K562 (cell line): ENCODE results near the gene HS6ST1. TPM values are rescaled to one million over a fixed set of nuclear protein-coding genes. Genes with fewer than 3 reads are reported as not detected.

Experiments used
- ATAC-seq: fragments of 200-7000 bp; cut with Tn5 transposase; 3 replicates; pipeline ENCODE4 v1.9.1; 2020; ENCODE audit warnings: moderate library complexity
- BruUV-seq: library from RNA; stranded (reverse); fragments of 400-500 nt; replicated peaks from 2 replicates; lab custom pipeline; 2021; lab: Mats Ljungman, UMichigan
- CTCF ChIA-PET: fragments of 300-600 bp; formaldehyde crosslinking; extraction: SDS; loops from one replicate; lab custom pipeline; 2021; ENCODE audit warnings: low intra/inter-chr PET ratio; lab: Yijun Ruan, JAX
- POLR2A ChIA-PET: fragments of 300-600, 350-650 bp; sonication (Branson Sonifier 250); formaldehyde crosslinking; extraction: SDS; loops from one replicate; lab custom pipeline; 2021; ENCODE audit warnings: antibody characterized with exemption, inconsistent platforms; lab: Yijun Ruan, JAX
- DNase-seq, 4 experiments: peaks; one replicate each; pipeline versions ENCODE4 v3.0.0 to v3.0.0-alpha.2; 2011 to 2018; ENCODE audit warnings: low spot score in 3 of 4, mixed read lengths in 3 of 4; ENCODE audit errors: extremely low read depth in 1 of 4
- FAIRE-seq: peaks from 2 replicates; lab custom pipeline; 2011; peaks lifted over from hg19 to GRCh38; lab: Jason Lieb, UNC
- H2AFZ ChIP-seq: 2 replicates; pipeline ENCODE4 v1.6.0; 2011; ENCODE audit warnings: low read depth, low read length, control low read depth, inconsistent platforms
- H3K27ac ChIP-seq: fragments of 200-600 bp; 3 replicates; pipeline ENCODE4 v1.8.0; 2011; ENCODE audit warnings: low read depth, mild to moderate bottlenecking, control low read depth, inconsistent platforms, low read length, moderate library complexity, mixed read lengths; ENCODE audit errors: extremely low read depth
- H3K27me3 ChIP-seq, 2 experiments: fragments of 300-600 bp in 1 of 2; 2 replicates in 1 of 2; 3 replicates in 1 of 2; pipeline versions ENCODE4 v1.6.0 to v1.8.0; 2011; ENCODE audit warnings: inconsistent platforms in 2 of 2, low read length in 2 of 2, mild to moderate bottlenecking in 1 of 2, mixed read lengths in 1 of 2, moderate library complexity in 1 of 2; ENCODE audit not compliant: control insufficient read depth in 2 of 2, insufficient read depth in 2 of 2
- H3K36me3 ChIP-seq: fragments of 300-600 bp; 3 replicates; pipeline ENCODE4 v1.8.0; 2011; ENCODE audit warnings: mild to moderate bottlenecking, low read length, inconsistent platforms; ENCODE audit not compliant: control insufficient read depth, insufficient read depth
- H3K4me1 ChIP-seq, 2 experiments: fragments of 200-600 bp in 1 of 2; replicated peaks in 1 of 2; 2 replicates in 1 of 2; 3 replicates in 1 of 2; pipeline versions ENCODE4 v1.5.1 to v1.8.0; 2011; ENCODE audit warnings: inconsistent platforms in 2 of 2, low read length in 2 of 2, mild to moderate bottlenecking in 1 of 2, mixed read lengths in 1 of 2, moderate library complexity in 1 of 2; ENCODE audit not compliant: control insufficient read depth in 2 of 2, insufficient read depth in 2 of 2
- H3K4me2 ChIP-seq: 2 replicates; pipeline ENCODE4 v1.6.1; 2011; ENCODE audit warnings: low read length, control low read depth, inconsistent platforms, mixed read lengths; ENCODE audit not compliant: insufficient read depth
- H3K4me3 ChIP-seq: fragments of 200-600 bp; sonication (generic), shearing (Covaris generic); 2 replicates; pipeline ENCODE4 v1.5.1; 2016; ENCODE audit warnings: control low read depth, inconsistent platforms
- H3K79me2 ChIP-seq: fragments of 200-600 bp; 3 replicates; pipeline ENCODE4 v1.8.0; 2011; ENCODE audit warnings: low read length, inconsistent platforms; ENCODE audit not compliant: control insufficient read depth, insufficient read depth
- H3K9ac ChIP-seq, 2 experiments: 2 replicates each; pipeline versions ENCODE4 v1.6.0 to v1.6.1; 2011; ENCODE audit warnings: low read depth in 2 of 2, low read length in 2 of 2, control low read depth in 1 of 2, inconsistent platforms in 1 of 2, mild to moderate bottlenecking in 1 of 2, mixed read lengths in 1 of 2; ENCODE audit not compliant: insufficient read depth in 1 of 2
- H3K9me1 ChIP-seq: one replicate; pipeline ENCODE4 v1.6.0; 2011; ENCODE audit warnings: inconsistent platforms, mild to moderate bottlenecking, low read length, moderate library complexity; ENCODE audit not compliant: control insufficient read depth, insufficient read depth
- H3K9me3 ChIP-seq: replicated peaks from 2 replicates; pipeline ENCODE4 v1.5.1; 2011; ENCODE audit warnings: low read depth, low read length, inconsistent platforms; ENCODE audit not compliant: control insufficient read depth, insufficient read depth
- H4K20me1 ChIP-seq: replicated peaks from 2 replicates; pipeline ENCODE4 v1.6.1; 2011; ENCODE audit warnings: low read length, inconsistent platforms, mixed read lengths; ENCODE audit not compliant: control insufficient read depth, insufficient read depth
- MAFF ChIP-seq: IDR thresholded peaks from 2 replicates; pipeline ENCODE4 v1.6.1; 2012; ENCODE audit warnings: low read length, improper control_type of control experiment
- RFX5 ChIP-seq: IDR thresholded peaks from 2 replicates; pipeline ENCODE4 v1.6.1; 2011; ENCODE audit warnings: low read depth, mild to moderate bottlenecking, improper control_type of control experiment, low read length
- ZFPM2 ChIP-seq: fragments of 250-450 bp; sonication (Bioruptor Pico); IDR thresholded peaks from 2 replicates; pipeline ENCODE4 v1.5.1; 2022; ENCODE audit warnings: mild to moderate bottlenecking
- WGBS: fragments of 100-300 bp; shearing (Covaris generic); methylation state at CpG from one replicate; pipeline ENCODE4 v1.1.6; 2016; ENCODE audit warnings: low coverage, mixed read lengths; ENCODE audit not compliant: insufficient coverage; ENCODE audit errors: missing lambda C conversion rate; 5-methylcytosine and 5-hydroxymethylcytosine counted together
- in situ Hi-C: fragments of 300-500 bp; cut with MboI; formaldehyde crosslinking; loops from 4 replicates; pipeline ENCODE4 v1.15.0; 2018; ENCODE audit warnings: inconsistent platforms, mixed read lengths
- intact Hi-C: fragments of 100-400 bp; cut with micrococcal nuclease; formaldehyde crosslinking; loops from 2 replicates; pipeline ENCODE4 v1.14.2; 2022
- polyA plus RNA-seq, 8 experiments: library from polyadenylated mRNA; depleted of rRNA in 4 of 8; stranded (reverse) in 5 of 8; unstranded in 3 of 8; fragments of >200 nt; fragmentation: Nextera tagmentation in 2 of 8; fragmentation: Illumina TruSeq in 1 of 8; extraction: Ambion mirVana in 2 of 8; extraction: Trizol in 1 of 8; gene quantifications; 2 replicates each; pipeline versions ENCODE4 v1.2.1 to v1.2.3, GENCODE V29; 2011 to 2014; ENCODE audit warnings: inconsistent platforms in 1 of 8, missing spikeins in 1 of 8
- total RNA-seq, 7 experiments: library from RNA; depleted of rRNA in 6 of 7; stranded (reverse); fragments of >200 nt in 6 of 7; fragmentation: Illumina TruSeq in 2 of 7; extraction: Trizol in 2 of 7; gene quantifications; 2 replicates each; pipeline versions ENCODE4 v1.2.1 to v1.2.3, GENCODE V29; 2011 to 2021; ENCODE audit warnings: low replicate concordance in 1 of 7
- TF ChIP-seq, protein P1 (sequence below): fragments of 450-650 bp; IDR thresholded peaks from 2 replicates; pipeline ENCODE4 v1.6.1; 2016; ENCODE audit warnings: mild to moderate bottlenecking
- TF ChIP-seq, protein P2 (sequence below): fragments of 250-450 bp; sonication (Bioruptor Pico); IDR thresholded peaks from 2 replicates; pipeline ENCODE4 v1.5.0; 2021
- TF ChIP-seq, protein P3 (sequence below): fragments of 250-450 bp; sonication (Bioruptor Pico); IDR thresholded peaks from 2 replicates; pipeline ENCODE4 v1.4.0; 2020; ENCODE audit warnings: borderline replicate concordance
- TF ChIP-seq, protein P4 (sequence below): fragments of 450-650 bp; formaldehyde crosslinking; IDR thresholded peaks from 2 replicates; pipeline ENCODE4 v1.4.0; 2020; ENCODE audit warnings: mild to moderate bottlenecking, moderate library complexity

HS6ST1 gene
- total and polyA plus RNA-seq, 9 of the 15 experiments (the other 6 are each of a cell fraction or from before 2014, with no cell fraction given): 0.06 to 7.4 (median 3.8) TPM

DNA sequence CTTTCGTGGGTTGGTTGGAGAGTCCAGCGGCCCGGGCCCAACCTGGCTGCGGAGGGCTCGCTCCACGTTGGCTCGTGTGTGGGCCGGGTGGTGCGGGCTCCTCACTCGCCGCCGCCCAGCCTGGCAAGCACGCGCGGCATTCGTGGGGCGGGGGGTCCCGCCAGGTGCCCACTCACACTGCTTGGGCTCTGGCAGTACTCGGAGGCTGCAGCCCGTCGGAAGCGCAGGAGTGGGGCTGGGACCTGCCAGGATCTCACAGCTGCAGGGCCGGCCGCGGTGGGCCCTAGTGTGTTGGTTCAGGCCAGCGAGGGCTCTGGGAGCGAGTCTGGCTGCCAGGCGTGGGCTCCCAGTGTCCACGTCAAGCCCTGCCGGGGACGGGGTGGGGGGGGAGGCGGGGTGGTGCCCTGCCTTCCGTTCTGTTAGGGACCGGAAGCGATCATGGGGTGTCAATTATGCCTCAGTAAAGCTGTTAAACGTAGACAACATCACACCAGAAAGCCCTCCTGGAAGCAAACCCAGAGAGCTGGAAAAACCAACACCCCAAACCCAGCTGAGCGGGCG, 1.0 kb upstream of the HS6ST1 start:
- Histone ChIP-seq H3K9me3 (no peaks in the 10 kb centered on the region), H4K20me1 (peaks cover 30% of the 10 kb centered on the region), H3K4me2 (no peak overlapping the region), H3K36me3 (no peaks in the 10 kb centered on the region), H3K27me3 (peaks cover 0 to 15% of the 10 kb centered on the region in 2 experiments; a peak in 2 of 5 replicates), H3K79me2 (no peaks in the 10 kb centered on the region), H3K4me1 (peaks cover 2 to 72% of the 10 kb centered on the region in 2 experiments; a peak in 3 of 5 replicates), H2AFZ (no peak overlapping the region), H3K27ac (no peak overlapping the region), H3K9me1 (peaks cover 2% of the 10 kb centered on the region), H3K4me3 (no peak overlapping the region), H3K9ac (no peak overlapping the region)
- ATAC-seq: no peak
- ChIA-PET CTCF (no interaction called here), POLR2A (no interaction called here)
- 87% methylated on average over 15 of the region's 38 CpGs for WGBS
- BruUV-seq: no TSS peak
- TF ChIP-seq RFX5 (no peak), ZFPM2 (CRISPR knock-in tag) (no peak), MAFF (no peak)
- TF ChIP-seq, protein P1, sequence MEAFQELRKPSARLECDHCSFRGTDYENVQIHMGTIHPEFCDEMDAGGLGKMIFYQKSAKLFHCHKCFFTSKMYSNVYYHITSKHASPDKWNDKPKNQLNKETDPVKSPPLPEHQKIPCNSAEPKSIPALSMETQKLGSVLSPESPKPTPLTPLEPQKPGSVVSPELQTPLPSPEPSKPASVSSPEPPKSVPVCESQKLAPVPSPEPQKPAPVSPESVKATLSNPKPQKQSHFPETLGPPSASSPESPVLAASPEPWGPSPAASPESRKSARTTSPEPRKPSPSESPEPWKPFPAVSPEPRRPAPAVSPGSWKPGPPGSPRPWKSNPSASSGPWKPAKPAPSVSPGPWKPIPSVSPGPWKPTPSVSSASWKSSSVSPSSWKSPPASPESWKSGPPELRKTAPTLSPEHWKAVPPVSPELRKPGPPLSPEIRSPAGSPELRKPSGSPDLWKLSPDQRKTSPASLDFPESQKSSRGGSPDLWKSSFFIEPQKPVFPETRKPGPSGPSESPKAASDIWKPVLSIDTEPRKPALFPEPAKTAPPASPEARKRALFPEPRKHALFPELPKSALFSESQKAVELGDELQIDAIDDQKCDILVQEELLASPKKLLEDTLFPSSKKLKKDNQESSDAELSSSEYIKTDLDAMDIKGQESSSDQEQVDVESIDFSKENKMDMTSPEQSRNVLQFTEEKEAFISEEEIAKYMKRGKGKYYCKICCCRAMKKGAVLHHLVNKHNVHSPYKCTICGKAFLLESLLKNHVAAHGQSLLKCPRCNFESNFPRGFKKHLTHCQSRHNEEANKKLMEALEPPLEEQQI: no peak
- TF ChIP-seq, protein P2, sequence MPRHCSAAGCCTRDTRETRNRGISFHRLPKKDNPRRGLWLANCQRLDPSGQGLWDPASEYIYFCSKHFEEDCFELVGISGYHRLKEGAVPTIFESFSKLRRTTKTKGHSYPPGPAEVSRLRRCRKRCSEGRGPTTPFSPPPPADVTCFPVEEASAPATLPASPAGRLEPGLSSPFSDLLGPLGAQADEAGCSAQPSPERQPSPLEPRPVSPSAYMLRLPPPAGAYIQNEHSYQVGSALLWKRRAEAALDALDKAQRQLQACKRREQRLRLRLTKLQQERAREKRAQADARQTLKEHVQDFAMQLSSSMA (CRISPR knock-in tag): no peak
- TF ChIP-seq, protein P3, sequence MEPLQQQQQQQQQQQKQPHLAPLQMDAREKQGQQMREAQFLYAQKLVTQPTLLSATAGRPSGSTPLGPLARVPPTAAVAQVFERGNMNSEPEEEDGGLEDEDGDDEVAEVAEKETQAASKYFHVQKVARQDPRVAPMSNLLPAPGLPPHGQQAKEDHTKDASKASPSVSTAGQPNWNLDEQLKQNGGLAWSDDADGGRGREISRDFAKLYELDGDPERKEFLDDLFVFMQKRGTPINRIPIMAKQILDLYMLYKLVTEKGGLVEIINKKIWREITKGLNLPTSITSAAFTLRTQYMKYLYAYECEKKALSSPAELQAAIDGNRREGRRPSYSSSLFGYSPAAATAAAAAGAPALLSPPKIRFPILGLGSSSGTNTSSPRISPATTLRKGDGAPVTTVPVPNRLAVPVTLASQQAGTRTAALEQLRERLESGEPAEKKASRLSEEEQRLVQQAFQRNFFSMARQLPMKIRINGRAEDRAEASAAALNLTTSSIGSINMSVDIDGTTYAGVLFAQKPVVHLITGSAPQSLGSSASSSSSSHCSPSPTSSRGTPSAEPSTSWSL (CRISPR knock-in tag): no peak
- TF ChIP-seq, protein P4, sequence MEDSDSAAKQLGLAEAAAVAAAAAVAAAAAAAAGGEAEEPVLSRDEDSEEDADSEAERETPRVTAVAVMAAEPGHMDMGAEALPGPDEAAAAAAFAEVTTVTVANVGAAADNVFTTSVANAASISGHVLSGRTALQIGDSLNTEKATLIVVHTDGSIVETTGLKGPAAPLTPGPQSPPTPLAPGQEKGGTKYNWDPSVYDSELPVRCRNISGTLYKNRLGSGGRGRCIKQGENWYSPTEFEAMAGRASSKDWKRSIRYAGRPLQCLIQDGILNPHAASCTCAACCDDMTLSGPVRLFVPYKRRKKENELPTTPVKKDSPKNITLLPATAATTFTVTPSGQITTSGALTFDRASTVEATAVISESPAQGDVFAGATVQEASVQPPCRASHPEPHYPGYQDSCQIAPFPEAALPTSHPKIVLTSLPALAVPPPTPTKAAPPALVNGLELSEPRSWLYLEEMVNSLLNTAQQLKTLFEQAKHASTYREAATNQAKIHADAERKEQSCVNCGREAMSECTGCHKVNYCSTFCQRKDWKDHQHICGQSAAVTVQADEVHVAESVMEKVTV: no peak
- intact Hi-C loops (loop anchor here (10.0 kb wide), 1 partner anchor 165 kb away; no protein-coding TSS in a partner anchor), in situ Hi-C loops (no loop called here)
- DNase-seq: no peak
- FAIRE-seq: no peak
